ENCODE results near the gene ETV3L.

The ETV3L gene

GRCh38 chr1:157087030-157087429 is 12.6 kb downstream of the ETV3L start:
- ChIA-PET CTCF (interaction anchor here (0.6 to 7.7 kb wide), 4 partner anchors 24 to 76 kb away, joined by 3 to 288 read pairs (median 3); no protein-coding TSS in a partner anchor), POLR2A (no interaction called here)
- no peak overlapping the region for H3K4me3 ChIP-seq (ENCODE audit: low read depth, low read length)
- H3K4me1 ChIP-seq (ENCODE audit: control insufficient read depth, insufficient read depth, low read length) = no peaks in the 10 kb centered on the region
- H3K9me3 ChIP-seq (ENCODE audit: control insufficient read depth, insufficient read depth, low read depth, low read length) = no peaks in the 10 kb centered on the region
- no peak for TF ChIP-seq HOXD13 (CRISPR knock-in tag; IDR thresholded peaks at IDR 0.05; ENCODE audit: borderline replicate concordance)
- no peak for TF ChIP-seq GFI1B (tag by site-specific recombination; IDR thresholded peaks at IDR 0.05)
- no peak for TF ChIP-seq ZNF704 (tag by site-specific recombination; IDR thresholded peaks at IDR 0.05)
- peak; percentile 57 for TF ChIP-seq EGR2 (tag by site-specific recombination; IDR thresholded peaks at IDR 0.05; ENCODE audit: low read depth)
- TF ChIP-seq MEIS1 (CRISPR knock-in tag; IDR thresholded peaks at IDR 0.05; ENCODE audit: borderline replicate concordance) = no peak
- peak; percentile 34 for TF ChIP-seq ZFHX2 (tag by site-specific recombination; conservative IDR thresholded peaks at IDR 0.05)
- H3K27ac ChIP-seq (ENCODE audit: extremely low read depth, low read depth, low read length) = no peak overlapping the region
- H3K36me3 ChIP-seq (ENCODE audit: control insufficient read depth in 2 of 2, insufficient read depth in 1 of 2, low read length in 2 of 2) = no peaks in the 10 kb centered on the region

GRCh38 chr1:157086299-157086698 is 13.3 kb downstream of the ETV3L start:
- ChIA-PET POLR2A (interaction anchor here (0.8 kb wide), 1 partner anchor 43 kb away, joined by 3 read pairs; no protein-coding TSS in a partner anchor), CTCF (interaction anchor here (0.7 to 7.7 kb wide), 3 partner anchors 69 to 105 kb away, joined by 3 to 288 read pairs (median 9); no protein-coding TSS in a partner anchor)
- Histone ChIP-seq H3K27ac (ENCODE audit: extremely low read depth, low read depth, low read length) (no peak overlapping the region), H3K4me1 (ENCODE audit: control insufficient read depth, insufficient read depth, low read length) (no peaks in the 10 kb centered on the region), H3K9me3 (ENCODE audit: control insufficient read depth, insufficient read depth, low read depth, low read length) (no peaks in the 10 kb centered on the region), H3K36me3 (ENCODE audit: control insufficient read depth in 2 of 2, insufficient read depth in 1 of 2, low read length in 2 of 2) (no peaks in the 10 kb centered on the region), H3K4me3 (ENCODE audit: low read depth, low read length) (no peak overlapping the region)
- TF ChIP-seq ZNF529 (tag by site-specific recombination; IDR thresholded peaks at IDR 0.05; ENCODE audit: insufficient replicate concordance) (no peak), ZNF530 (tag by site-specific recombination; IDR thresholded peaks at IDR 0.05; ENCODE audit: low read depth) (no peak), ZNF76 (tag by site-specific recombination; IDR thresholded peaks at IDR 0.05; ENCODE audit: borderline replicate concordance, low read depth) (no peak), ZBTB48 (tag by site-specific recombination; IDR thresholded peaks at IDR 0.05) (no peak), ZNF514 (tag by site-specific recombination; IDR thresholded peaks at IDR 0.05) (no peak), ZNF335 (tag by site-specific recombination; conservative IDR thresholded peaks at IDR 0.05) (no peak), ZBTB49 (tag by site-specific recombination; IDR thresholded peaks at IDR 0.05; ENCODE audit: low read depth) (no peak)

- Histone ChIP-seq H3K9me3 (ENCODE audit: control insufficient read depth, insufficient read depth, low read depth, low read length) (no peaks in the 10 kb centered on the region), H3K4me3 (ENCODE audit: low read depth, low read length) (no peak overlapping the region), H3K36me3 (ENCODE audit: control insufficient read depth in 2 of 2, insufficient read depth in 1 of 2, low read length in 2 of 2) (no peaks in the 10 kb centered on the region), H3K4me1 (ENCODE audit: control insufficient read depth, insufficient read depth, low read length) (no peaks in the 10 kb centered on the region), H3K27ac (ENCODE audit: extremely low read depth, low read depth, low read length) (no peak overlapping the region)
- CTCF ChIA-PET = interaction anchor here (0.6 to 7.7 kb wide), 5 partner anchors 20 to 274 kb away, joined by 3 to 288 read pairs (median 3); no protein-coding TSS in a partner anchor
- TF ChIP-seq ZNF76 (tag by site-specific recombination; IDR thresholded peaks at IDR 0.05; ENCODE audit: borderline replicate concordance, low read depth) (no peak), ZSCAN16 (tag by site-specific recombination; IDR thresholded peaks at IDR 0.05) (no peak), AEBP2 (tag by site-specific recombination; IDR thresholded peaks at IDR 0.05; ENCODE audit: borderline replicate concordance) (no peak), ZNF18 (tag by site-specific recombination; IDR thresholded peaks at IDR 0.05) (no peak), ZNF433 (tag by site-specific recombination; IDR thresholded peaks at IDR 0.05; ENCODE audit: low read depth) (no peak), EGR2 (tag by site-specific recombination; IDR thresholded peaks at IDR 0.05; ENCODE audit: low read depth) (no peak), HOXD13 (CRISPR knock-in tag; IDR thresholded peaks at IDR 0.05; ENCODE audit: borderline replicate concordance) (no peak), ZNF362 (tag by site-specific recombination; IDR thresholded peaks at IDR 0.05) (no peak), ZNF133 (tag by site-specific recombination; IDR thresholded peaks at IDR 0.05) (no peak), IKZF3 (tag by site-specific recombination; IDR thresholded peaks at IDR 0.05) (no peak), KLF8 (tag by site-specific recombination; IDR thresholded peaks at IDR 0.05) (no peak), ZNF37A (tag by site-specific recombination; IDR thresholded peaks at IDR 0.05) (no peak)
- POLR2A ChIA-PET = no interaction called here
Measured at GRCh38 chr1:157085421-157085820, 14.2 kb downstream of the ETV3L start.

All from HEK293 (cell line).